Loucy (cell line): ENCODE data around the gene KAT7.

ENCODE experiments used
- H2AFZ ChIP-seq: fragments of 200-600 bp; sonication (generic); 2 replicates; pipeline ENCODE4 v1.6.0; 2016; ENCODE audit warnings: antibody characterized with exemption, mild to moderate bottlenecking, low read length, moderate library complexity
- H3F3A ChIP-seq: fragments of 200-600 bp; 2 replicates; pipeline ENCODE4 v1.6.0; 2016; ENCODE audit warnings: antibody characterized with exemption, low read depth, mild to moderate bottlenecking
- H3K27me3 ChIP-seq: fragments of 200-600 bp; sonication (generic); 2 replicates; pipeline ENCODE4 v1.6.1; 2014; ENCODE audit warnings: low read length, mild to moderate bottlenecking; ENCODE audit not compliant: insufficient read depth, poor library complexity, severe bottlenecking
- H3K36me3 ChIP-seq: fragments of 200-600 bp; sonication (generic); 2 replicates; pipeline ENCODE4 v1.6.1; 2016; ENCODE audit warnings: low read length; ENCODE audit not compliant: insufficient read depth
- H3K4me1 ChIP-seq: fragments of 200-600 bp; sonication (generic); 2 replicates; pipeline ENCODE4 v1.5.1; 2014; ENCODE audit warnings: low read length, mild to moderate bottlenecking; ENCODE audit not compliant: insufficient read depth, poor library complexity, severe bottlenecking
- H3K4me2 ChIP-seq: fragments of 200-600 bp; sonication (generic); 2 replicates; pipeline ENCODE4 v1.6.0; 2014; ENCODE audit warnings: antibody characterized with exemption, low read length, low read depth, mild to moderate bottlenecking; ENCODE audit not compliant: poor library complexity, severe bottlenecking
- H3K4me3 ChIP-seq: fragments of 200-600 bp; sonication (generic); 2 replicates; pipeline ENCODE4 v1.5.1; 2014; ENCODE audit warnings: low read length, mild to moderate bottlenecking, mixed read lengths; ENCODE audit not compliant: poor library complexity, severe bottlenecking
- H3K79me2 ChIP-seq: fragments of 200-600 bp; sonication (generic); 2 replicates; pipeline ENCODE4 v1.6.1; 2014; ENCODE audit warnings: low read length; ENCODE audit not compliant: insufficient read depth
- H3K9ac ChIP-seq: fragments of 200-600 bp; sonication (generic); 2 replicates; pipeline ENCODE4 v1.6.0; 2014; ENCODE audit warnings: mild to moderate bottlenecking, low read depth, low read length, moderate library complexity; ENCODE audit not compliant: poor library complexity, severe bottlenecking
- H3K9me2 ChIP-seq: fragments of 200-600 bp; sonication (generic); replicated peaks from 2 replicates; pipeline ENCODE4 v1.6.1; 2016; ENCODE audit warnings: low read depth, low read length, mixed read lengths
- H3K9me3 ChIP-seq: fragments of 200-600 bp; sonication (generic); 2 replicates; pipeline ENCODE4 v1.6.1; 2014; ENCODE audit warnings: mild to moderate bottlenecking, antibody characterized with exemption, low read length, low read depth; ENCODE audit not compliant: insufficient read depth
- H4K20me1 ChIP-seq: fragments of 200-600 bp; sonication (generic); 2 replicates; pipeline ENCODE4 v1.6.0; 2014; ENCODE audit warnings: antibody characterized with exemption, low read length, mild to moderate bottlenecking; ENCODE audit not compliant: insufficient read depth, poor library complexity, severe bottlenecking
- EZH2phosphoT487 ChIP-seq: fragments of 200-600 bp; IDR thresholded peaks from 2 replicates; pipeline ENCODE4 v1.6.1; 2018; ENCODE audit warnings: antibody characterized with exemption, mild to moderate bottlenecking, moderate library complexity, borderline replicate concordance
- TF ChIP-seq, protein P1 (sequence below): fragments of 200-600 bp; sonication (generic); conservative IDR thresholded peaks from 2 replicates; pipeline ENCODE4 v1.5.1; 2014; ENCODE audit warnings: mild to moderate bottlenecking, antibody characterized with exemption, low read length

The KAT7 gene

GRCh38 chr17:49783071-49783715, 5.3 kb upstream of the KAT7 start:
- Histone ChIP-seq H3K9me2 (no peaks in the 10 kb centered on the region), H3K27me3 (no peaks in the 10 kb centered on the region), H3K36me3 (no peaks in the 10 kb centered on the region), H3K4me2 (no peak overlapping the region), H2AFZ (no peak overlapping the region), H3K9me3 (no peaks in the 10 kb centered on the region), H3K9ac (peak overlapping the region; percentile 20), H3K79me2 (peaks cover 9% of the 10 kb centered on the region; the same call in 1 of the 2 replicates), H3F3A (no peaks in the 10 kb centered on the region), H3K4me1 (peaks cover 32% of the 10 kb centered on the region), H4K20me1 (no peaks in the 10 kb centered on the region), H3K4me3 (no peak overlapping the region)
- no peak for TF ChIP-seq EZH2phosphoT487
- TF ChIP-seq, protein P1, sequence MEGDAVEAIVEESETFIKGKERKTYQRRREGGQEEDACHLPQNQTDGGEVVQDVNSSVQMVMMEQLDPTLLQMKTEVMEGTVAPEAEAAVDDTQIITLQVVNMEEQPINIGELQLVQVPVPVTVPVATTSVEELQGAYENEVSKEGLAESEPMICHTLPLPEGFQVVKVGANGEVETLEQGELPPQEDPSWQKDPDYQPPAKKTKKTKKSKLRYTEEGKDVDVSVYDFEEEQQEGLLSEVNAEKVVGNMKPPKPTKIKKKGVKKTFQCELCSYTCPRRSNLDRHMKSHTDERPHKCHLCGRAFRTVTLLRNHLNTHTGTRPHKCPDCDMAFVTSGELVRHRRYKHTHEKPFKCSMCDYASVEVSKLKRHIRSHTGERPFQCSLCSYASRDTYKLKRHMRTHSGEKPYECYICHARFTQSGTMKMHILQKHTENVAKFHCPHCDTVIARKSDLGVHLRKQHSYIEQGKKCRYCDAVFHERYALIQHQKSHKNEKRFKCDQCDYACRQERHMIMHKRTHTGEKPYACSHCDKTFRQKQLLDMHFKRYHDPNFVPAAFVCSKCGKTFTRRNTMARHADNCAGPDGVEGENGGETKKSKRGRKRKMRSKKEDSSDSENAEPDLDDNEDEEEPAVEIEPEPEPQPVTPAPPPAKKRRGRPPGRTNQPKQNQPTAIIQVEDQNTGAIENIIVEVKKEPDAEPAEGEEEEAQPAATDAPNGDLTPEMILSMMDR: no peak

GRCh38 chr17:49783791-49784190, 4.7 kb upstream of the KAT7 start:
- Histone ChIP-seq H3K79me2 (peaks cover 9% of the 10 kb centered on the region; the same call in 1 of the 2 replicates), H3K4me3 (no peak overlapping the region), H3K27me3 (no peaks in the 10 kb centered on the region), H3K4me1 (peaks cover 33% of the 10 kb centered on the region), H3K9ac (peak overlapping the region; percentile 20), H3K9me2 (no peaks in the 10 kb centered on the region), H3K36me3 (no peaks in the 10 kb centered on the region), H4K20me1 (no peaks in the 10 kb centered on the region), H3F3A (no peaks in the 10 kb centered on the region), H2AFZ (no peak overlapping the region), H3K4me2 (no peak overlapping the region), H3K9me3 (no peaks in the 10 kb centered on the region)
- TF ChIP-seq, protein P1: no peak
- TF ChIP-seq EZH2phosphoT487: no peak

DNA sequence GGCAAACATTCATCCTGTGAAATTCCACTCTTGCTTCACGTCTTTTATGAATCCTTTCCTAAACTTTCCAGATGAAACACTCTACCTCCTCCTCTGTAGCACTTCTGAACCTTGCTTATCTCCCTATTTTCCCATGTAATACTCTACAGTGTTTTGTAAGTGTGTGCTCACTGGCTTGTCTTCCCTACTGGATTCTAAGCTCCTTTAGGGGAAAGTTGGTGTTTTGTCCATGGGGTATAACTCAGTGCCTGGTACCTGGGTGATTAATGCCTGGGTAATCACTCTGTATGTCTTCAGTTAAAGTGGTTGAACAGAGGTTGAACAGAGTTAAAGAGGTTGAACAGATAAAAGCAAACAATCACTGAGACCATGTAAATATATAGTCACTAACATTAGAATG, 3.8 kb upstream of the KAT7 start:
- Histone ChIP-seq H3K79me2 (peaks cover 15% of the 10 kb centered on the region), H3K4me3 (no peak overlapping the region), H3K4me1 (peaks cover 31% of the 10 kb centered on the region), H2AFZ (no peak overlapping the region), H3K4me2 (no peak overlapping the region), H3K9me2 (no peaks in the 10 kb centered on the region), H4K20me1 (peaks cover 4% of the 10 kb centered on the region), H3F3A (no peaks in the 10 kb centered on the region), H3K9me3 (no peaks in the 10 kb centered on the region), H3K27me3 (no peaks in the 10 kb centered on the region), H3K36me3 (no peaks in the 10 kb centered on the region), H3K9ac (no peak overlapping the region)
- TF ChIP-seq, protein P1: no peak
- no peak for TF ChIP-seq EZH2phosphoT487
